Skeletal muscle tissue (tissue), 4 donors: Measurements from ENCODE around the gene GPR78. TPM values are rescaled to one million over a fixed set of nuclear protein-coding genes. Genes with fewer than 3 reads are reported as not detected.
"Not testable (repeated sequence)": the region's sequence is repeated elsewhere in the genome, so short reads cannot be mapped to it uniquely, and the experiment has no call there.

ENCODE experiments used
- H3K27ac ChIP-seq: one replicate; pipeline ENCODE4 v1.7.0; 2013; ENCODE audit warnings: mild to moderate bottlenecking, low read depth, low read length, inconsistent platforms
- H3K27me3 ChIP-seq, 3 donors: one replicate each; pipeline ENCODE4 v1.7.0; 2013; ENCODE audit warnings: low read length in 3 of 3; ENCODE audit not compliant: control insufficient read depth in 3 of 3, insufficient read depth in 3 of 3
- H3K36me3 ChIP-seq, 3 donors: one replicate each; pipeline ENCODE4 v1.7.0; 2013; ENCODE audit warnings: low read length in 3 of 3; ENCODE audit not compliant: control insufficient read depth in 3 of 3, insufficient read depth in 3 of 3
- H3K4me1 ChIP-seq, 3 donors: one replicate each; pipeline ENCODE4 v1.7.0; 2013; ENCODE audit warnings: low read length in 3 of 3, mild to moderate bottlenecking in 3 of 3; ENCODE audit not compliant: control insufficient read depth in 3 of 3, insufficient read depth in 3 of 3
- H3K4me3 ChIP-seq, 3 donors: one replicate each; pipeline ENCODE4 v1.7.0; 2013; ENCODE audit warnings: low read length in 3 of 3
- H3K9ac ChIP-seq, 3 donors: one replicate each; pipeline ENCODE4 v1.7.0; 2013; ENCODE audit warnings: low read length in 3 of 3, mild to moderate bottlenecking in 3 of 3, moderate library complexity in 2 of 3, low read depth in 1 of 3
- H3K9me3 ChIP-seq, 3 donors: one replicate each; pipeline ENCODE4 v1.7.0; 2013; ENCODE audit warnings: low read length in 3 of 3; ENCODE audit not compliant: control insufficient read depth in 3 of 3
- total RNA-seq: library from RNA; depleted of rRNA; stranded (reverse); fragments of >200 nt; gene quantifications from one replicate; pipeline ENCODE4 v1.2.3, GENCODE V29; 2014
- donor health status: Osteomylitis.

GPR78 gene
- total RNA-seq, 1 donor from 2014 or later = 0.52 TPM

- H3K27me3 ChIP-seq, H3K27ac ChIP-seq, H3K4me1 ChIP-seq, H3K4me3 ChIP-seq, H3K9ac ChIP-seq, H3K36me3 ChIP-seq, H3K9me3 ChIP-seq: not testable (repeated sequence)
These were observed 44.5 kb downstream of the GPR78 start for GRCh38 chr4:8624601-8625272.

GRCh38 chr4:8630240-8630905 is 50.2 kb downstream of the GPR78 start:
- H3K4me3 ChIP-seq, H3K27me3 ChIP-seq, H3K9me3 ChIP-seq, H3K4me1 ChIP-seq, H3K36me3 ChIP-seq, H3K27ac ChIP-seq, H3K9ac ChIP-seq: not testable (repeated sequence)

- H3K27me3 ChIP-seq, H3K4me3 ChIP-seq, H3K9ac ChIP-seq, H3K9me3 ChIP-seq, H3K27ac ChIP-seq, H3K4me1 ChIP-seq, H3K36me3 ChIP-seq: not testable (repeated sequence)
These were observed 51.7 kb downstream of the GPR78 start for GRCh38 chr4:8631896-8632295.

GRCh38 chr4:8634773-8635172 is 54.6 kb downstream of the GPR78 start:
- H3K9me3 ChIP-seq, H3K27me3 ChIP-seq, H3K9ac ChIP-seq, H3K4me3 ChIP-seq, H3K27ac ChIP-seq, H3K36me3 ChIP-seq, H3K4me1 ChIP-seq: not testable (repeated sequence)

- not testable (repeated sequence) for H3K9me3 ChIP-seq, H3K9ac ChIP-seq, H3K4me3 ChIP-seq, H3K27me3 ChIP-seq, H3K4me1 ChIP-seq, H3K36me3 ChIP-seq, H3K27ac ChIP-seq
These were observed 55.8 kb downstream of the GPR78 start for GRCh38 chr4:8635897-8636554.

Other genes starting within 250 kb of the GPR78 start
- gene ACOX3, start 139.7 kb upstream of the GPR78 start, total RNA-seq = 21.9 TPM
- gene TRMT44, start 139.6 kb upstream of the GPR78 start, total RNA-seq = 11.0 TPM
- gene CPZ, start 12.4 kb downstream of the GPR78 start, total RNA-seq = 11.5 TPM